ENCODE results near the gene DMPK.

The DMPK gene

GRCh38 chr19:45822716-45823115 lies 40.4 kb upstream of the DMPK start:
- H3K9ac ChIP-seq (ENCODE audit: low read depth, low read length): no peak overlapping the region
- peaks cover 76% of the 10 kb centered on the region for H3K36me3 ChIP-seq (ENCODE audit: insufficient read depth, low read length)
- no peaks in the 10 kb centered on the region for H3K9me3 ChIP-seq (replicated peaks; ENCODE audit: low read length)
- no peaks in the 10 kb centered on the region for H3K4me1 ChIP-seq (ENCODE audit: control insufficient read depth, insufficient read depth, low read length)
- H3K4me3 ChIP-seq (ENCODE audit: low read length): no peak overlapping the region
- no peak overlapping the region for H3K4me2 ChIP-seq (ENCODE audit: low read length)
- no peaks in the 10 kb centered on the region for H3K27me3 ChIP-seq (ENCODE audit: control insufficient read depth, insufficient read depth, low read length)

- Histone ChIP-seq H3K36me3 (ENCODE audit: insufficient read depth, low read length) (peaks cover 68% of the 10 kb centered on the region), H3K9ac (ENCODE audit: low read depth, low read length) (no peak overlapping the region), H3K4me3 (ENCODE audit: low read length) (no peak overlapping the region), H3K4me2 (ENCODE audit: low read length) (no peak overlapping the region), H3K9me3 (replicated peaks; ENCODE audit: low read length) (no peaks in the 10 kb centered on the region), H3K4me1 (ENCODE audit: control insufficient read depth, insufficient read depth, low read length) (peaks cover 3% of the 10 kb centered on the region), H3K27me3 (ENCODE audit: control insufficient read depth, insufficient read depth, low read length) (no peaks in the 10 kb centered on the region)
These were observed 39.3 kb upstream of the DMPK start for GRCh38 chr19:45821570-45821969.

- H3K9ac ChIP-seq (ENCODE audit: low read depth, low read length): no peak overlapping the region
- peaks cover 64% of the 10 kb centered on the region for H3K36me3 ChIP-seq (ENCODE audit: insufficient read depth, low read length)
- peaks cover 3% of the 10 kb centered on the region for H3K4me1 ChIP-seq (ENCODE audit: control insufficient read depth, insufficient read depth, low read length)
- no peaks in the 10 kb centered on the region for H3K27me3 ChIP-seq (ENCODE audit: control insufficient read depth, insufficient read depth, low read length)
- no peak overlapping the region for H3K4me2 ChIP-seq (ENCODE audit: low read length)
- no peak overlapping the region for H3K4me3 ChIP-seq (ENCODE audit: low read length)
- H3K9me3 ChIP-seq (replicated peaks; ENCODE audit: low read length): no peaks in the 10 kb centered on the region
These were observed 38.8 kb upstream of the DMPK start for GRCh38 chr19:45821103-45821521.

GRCh38 chr19:45820413-45821102 lies 38.3 kb upstream of the DMPK start:
- H3K36me3 ChIP-seq (ENCODE audit: insufficient read depth, low read length): peaks cover 58% of the 10 kb centered on the region
- H3K4me3 ChIP-seq (ENCODE audit: low read length): no peak overlapping the region
- no peaks in the 10 kb centered on the region for H3K27me3 ChIP-seq (ENCODE audit: control insufficient read depth, insufficient read depth, low read length)
- H3K4me2 ChIP-seq (ENCODE audit: low read length): no peak overlapping the region
- no peaks in the 10 kb centered on the region for H3K9me3 ChIP-seq (replicated peaks; ENCODE audit: low read length)
- H3K9ac ChIP-seq (ENCODE audit: low read depth, low read length): no peak overlapping the region
- H3K4me1 ChIP-seq (ENCODE audit: control insufficient read depth, insufficient read depth, low read length): peaks cover 3% of the 10 kb centered on the region

- Histone ChIP-seq H3K4me1 (ENCODE audit: control insufficient read depth, insufficient read depth, low read length) (peaks cover 3% of the 10 kb centered on the region), H3K27me3 (ENCODE audit: control insufficient read depth, insufficient read depth, low read length) (no peaks in the 10 kb centered on the region), H3K9me3 (replicated peaks; ENCODE audit: low read length) (no peaks in the 10 kb centered on the region), H3K36me3 (ENCODE audit: insufficient read depth, low read length) (peaks cover 50% of the 10 kb centered on the region), H3K4me3 (ENCODE audit: low read length) (no peak overlapping the region), H3K9ac (ENCODE audit: low read depth, low read length) (no peak overlapping the region), H3K4me2 (ENCODE audit: low read length) (no peak overlapping the region)
These were observed 37.5 kb upstream of the DMPK start for GRCh38 chr19:45819769-45820168.

GRCh38 chr19:45817725-45818301 lies 35.5 kb upstream of the DMPK start:
- no peaks in the 10 kb centered on the region for H3K27me3 ChIP-seq (ENCODE audit: control insufficient read depth, insufficient read depth, low read length)
- H3K9me3 ChIP-seq (replicated peaks; ENCODE audit: low read length): no peaks in the 10 kb centered on the region
- H3K9ac ChIP-seq (ENCODE audit: low read depth, low read length): no peak overlapping the region
- peaks cover 35% of the 10 kb centered on the region for H3K36me3 ChIP-seq (ENCODE audit: insufficient read depth, low read length)
- H3K4me1 ChIP-seq (ENCODE audit: control insufficient read depth, insufficient read depth, low read length): peaks cover 3% of the 10 kb centered on the region
- no peak overlapping the region for H3K4me2 ChIP-seq (ENCODE audit: low read length)
- H3K4me3 ChIP-seq (ENCODE audit: low read length): no peak overlapping the region

GRCh38 chr19:45817010-45817724 lies 34.9 kb upstream of the DMPK start:
- H3K9me3 ChIP-seq (replicated peaks; ENCODE audit: low read length): no peaks in the 10 kb centered on the region
- no peaks in the 10 kb centered on the region for H3K27me3 ChIP-seq (ENCODE audit: control insufficient read depth, insufficient read depth, low read length)
- H3K4me3 ChIP-seq (ENCODE audit: low read length): no peak overlapping the region
- H3K9ac ChIP-seq (ENCODE audit: low read depth, low read length): no peak overlapping the region
- no peak overlapping the region for H3K4me2 ChIP-seq (ENCODE audit: low read length)
- H3K4me1 ChIP-seq (ENCODE audit: control insufficient read depth, insufficient read depth, low read length): peaks cover 3% of the 10 kb centered on the region
- peaks cover 30% of the 10 kb centered on the region for H3K36me3 ChIP-seq (ENCODE audit: insufficient read depth, low read length)

- Histone ChIP-seq H3K4me2 (ENCODE audit: low read length) (no peak overlapping the region), H3K36me3 (ENCODE audit: insufficient read depth, low read length) (peaks cover 25% of the 10 kb centered on the region), H3K9ac (ENCODE audit: low read depth, low read length) (no peak overlapping the region)
These were observed 34.1 kb upstream of the DMPK start for GRCh38 chr19:45816236-45817009.

GRCh38 chr19:45815481-45816216 lies 33.4 kb upstream of the DMPK start:
- Histone ChIP-seq H3K4me1 (ENCODE audit: control insufficient read depth, insufficient read depth, low read length) (peaks cover 4% of the 10 kb centered on the region), H3K9me3 (replicated peaks; ENCODE audit: low read length) (no peaks in the 10 kb centered on the region), H3K36me3 (ENCODE audit: insufficient read depth, low read length) (peaks cover 23% of the 10 kb centered on the region), H3K4me3 (ENCODE audit: low read length) (no peak overlapping the region), H3K27me3 (ENCODE audit: control insufficient read depth, insufficient read depth, low read length) (no peaks in the 10 kb centered on the region), H3K4me2 (ENCODE audit: low read length) (no peak overlapping the region), H3K9ac (ENCODE audit: low read depth, low read length) (no peak overlapping the region)

More at GRCh38 chr19:45816236-45817009, 34.1 kb upstream of the DMPK start:
- H3K9me3 ChIP-seq (replicated peaks; ENCODE audit: low read length): no peaks in the 10 kb centered on the region
- H3K4me3 ChIP-seq (ENCODE audit: low read length): no peak overlapping the region
- H3K27me3 ChIP-seq (ENCODE audit: control insufficient read depth, insufficient read depth, low read length): no peaks in the 10 kb centered on the region
- H3K4me1 ChIP-seq (ENCODE audit: control insufficient read depth, insufficient read depth, low read length): peaks cover 3% of the 10 kb centered on the region

GRCh38 chr19:45814851-45815480 lies 32.7 kb upstream of the DMPK start, which contains the start of gene RSPH6A:
Gene RSPH6A (minus strand): TSS chr19:45815308. CDS start chr19:45815176, 132 bp downstream.
- peaks cover 10% of the 10 kb centered on the region for H3K4me1 ChIP-seq (ENCODE audit: control insufficient read depth, insufficient read depth, low read length)
- no peak within 1 kb of the TSS for H3K9ac ChIP-seq (ENCODE audit: low read depth, low read length)
- no peak within 1 kb of the TSS for H3K4me3 ChIP-seq (ENCODE audit: low read length)
- peaks cover 16% of the 10 kb centered on the region for H3K36me3 ChIP-seq (ENCODE audit: insufficient read depth, low read length)
- H3K9me3 ChIP-seq (replicated peaks; ENCODE audit: low read length): no peaks in the 10 kb centered on the region
- H3K4me2 ChIP-seq (ENCODE audit: low read length): no peak within 1 kb of the TSS
- H3K27me3 ChIP-seq (ENCODE audit: control insufficient read depth, insufficient read depth, low read length): no peaks in the 10 kb centered on the region
